ENCODE data around the gene RPS24. TPM values are rescaled to one million over a fixed set of nuclear protein-coding genes. Genes with fewer than 3 reads are reported as not detected.

The RPS24 gene
- total and polyA plus RNA-seq, 2 of the 8 experiments (the other 6 are each of a cell fraction or from before 2014, with no cell fraction given) = 2,128 to 3,943 TPM

DNA sequence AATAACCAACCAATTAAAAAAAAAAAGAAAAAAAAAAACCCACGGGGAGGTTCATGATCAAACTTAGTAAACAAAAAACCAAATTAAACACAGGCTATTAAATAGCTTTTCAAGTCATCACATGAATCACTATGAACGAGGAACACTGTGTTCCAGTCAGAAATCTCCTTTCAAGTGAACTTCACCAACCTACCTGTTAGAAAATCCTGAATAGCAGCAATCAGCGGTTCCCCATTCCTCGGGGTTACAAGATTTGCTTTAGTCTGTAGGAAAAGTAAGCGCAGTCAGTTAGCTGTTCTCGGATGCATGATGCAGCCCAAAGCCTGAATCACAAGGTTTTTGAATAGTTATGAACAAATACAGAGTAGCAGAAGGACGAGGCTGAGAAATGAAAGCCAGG is 23.4 kb upstream of the RPS24 start (continued):
- no peak for TF ChIP-seq POU5F1 (IDR thresholded peaks at IDR 0.05; ENCODE audit: low read depth, low read length)
- no peak for TF ChIP-seq NRF1 (IDR thresholded peaks at IDR 0.05; ENCODE audit: low read depth, low read length)
